ENCODE data around the gene MYH11.

Gene MYH11

GRCh38 chr16:15749371-15749770, 107.5 kb downstream of the MYH11 start:
- in situ Hi-C loops (cut with MboI; ENCODE audit: low sequenced_read_pairs, unreplicated experiment), result no loop called here
- no peak for TF ChIP-seq CTCF (IDR thresholded peaks at IDR 0.05; ENCODE audit: borderline replicate concordance, control extremely low read depth, extremely low read depth, insufficient read depth, missing control alignments)

GRCh38 chr16:15748654-15749053, 108.2 kb downstream of the MYH11 start:
- DNase-seq (ENCODE audit: low spot score), result no peak
- no peak for TF ChIP-seq CTCF (IDR thresholded peaks at IDR 0.05; ENCODE audit: borderline replicate concordance, control extremely low read depth, extremely low read depth, insufficient read depth, missing control alignments)
- in situ Hi-C loops (cut with MboI; ENCODE audit: low sequenced_read_pairs, unreplicated experiment), result no loop called here

More at GRCh38 chr16:15749371-15749770, 107.5 kb downstream of the MYH11 start:
- no peak for DNase-seq (ENCODE audit: low spot score)

DNA sequence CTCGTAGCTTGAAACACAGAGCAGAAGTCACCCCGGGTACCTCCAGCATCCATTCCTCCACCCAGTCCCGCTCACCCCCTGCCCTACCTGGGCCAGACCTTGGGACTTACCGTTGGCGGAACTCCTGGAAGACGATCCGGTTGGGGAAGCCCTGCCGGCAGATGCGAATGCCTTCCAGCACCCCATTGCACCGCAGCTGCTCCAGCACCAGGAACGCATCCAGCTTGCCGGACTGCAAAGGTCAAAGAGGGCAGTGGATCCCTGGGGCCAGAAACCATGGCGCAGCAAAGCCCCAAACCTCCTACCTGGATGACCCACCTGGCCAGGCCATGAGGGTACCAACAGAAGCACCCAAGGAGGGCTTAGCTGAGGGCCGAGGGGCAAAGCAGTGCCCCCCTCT, 108.9 kb downstream of the MYH11 start:
- DNase-seq (ENCODE audit: low spot score), result no peak
- in situ Hi-C loops (cut with MboI; ENCODE audit: low sequenced_read_pairs, unreplicated experiment), result no loop called here
- TF ChIP-seq CTCF (IDR thresholded peaks at IDR 0.05; ENCODE audit: borderline replicate concordance, control extremely low read depth, extremely low read depth, insufficient read depth, missing control alignments), result no peak

- in situ Hi-C loops (cut with MboI; ENCODE audit: low sequenced_read_pairs, unreplicated experiment), result no loop called here
- no peak for TF ChIP-seq CTCF (IDR thresholded peaks at IDR 0.05; ENCODE audit: borderline replicate concordance, control extremely low read depth, extremely low read depth, insufficient read depth, missing control alignments)
- DNase-seq (ENCODE audit: low spot score), result no peak
These were observed 110.5 kb downstream of the MYH11 start for GRCh38 chr16:15746332-15746731.

- in situ Hi-C loops (cut with MboI; ENCODE audit: low sequenced_read_pairs, unreplicated experiment), result no loop called here
- DNase-seq (ENCODE audit: low spot score), result no peak
- TF ChIP-seq CTCF (IDR thresholded peaks at IDR 0.05; ENCODE audit: borderline replicate concordance, control extremely low read depth, extremely low read depth, insufficient read depth, missing control alignments), result no peak
These were observed 113.2 kb downstream of the MYH11 start for GRCh38 chr16:15743657-15744056.

DNA sequence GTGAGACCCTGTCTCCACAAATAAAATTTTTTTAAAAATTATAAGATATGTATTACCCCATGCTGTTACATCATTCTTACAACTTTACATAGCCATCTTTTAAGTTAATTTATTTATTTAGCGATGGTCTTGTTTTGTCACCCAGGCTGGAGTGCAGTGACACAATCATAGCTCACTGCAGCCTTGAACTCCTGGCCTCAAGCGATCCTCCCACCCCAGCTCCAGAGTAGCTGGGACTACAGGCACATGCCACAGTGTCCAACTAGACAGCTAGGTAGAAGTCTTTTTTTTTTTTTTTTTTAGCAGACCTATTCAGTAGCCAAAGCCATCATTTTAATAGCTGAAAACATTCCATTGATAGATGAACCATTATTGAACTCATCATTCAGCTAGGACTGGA, 114.1 kb downstream of the MYH11 start:
- no peak for TF ChIP-seq CTCF (IDR thresholded peaks at IDR 0.05; ENCODE audit: borderline replicate concordance, control extremely low read depth, extremely low read depth, insufficient read depth, missing control alignments)
- in situ Hi-C loops (cut with MboI; ENCODE audit: low sequenced_read_pairs, unreplicated experiment), result no loop called here
- DNase-seq (ENCODE audit: low spot score), result no peak

Data from GM13976 (cell line).